Measurements from ENCODE around the gene KCNMB4.

Gene KCNMB4

GRCh38 chr12:70448371-70448770, 82.3 kb downstream of the KCNMB4 start:
- no peak for DNase-seq

GRCh38 chr12:70449074-70449752, 83.1 kb downstream of the KCNMB4 start:
- no peak for DNase-seq

- DNase-seq, result no peak
These were observed 83.8 kb downstream of the KCNMB4 start for GRCh38 chr12:70449753-70450341.

GRCh38 chr12:70451528-70451927, 85.4 kb downstream of the KCNMB4 start:
- no peak for DNase-seq

GRCh38 chr12:70456953-70457352, 90.9 kb downstream of the KCNMB4 start:
- DNase-seq, result no peak

- DNase-seq, result no peak
These were observed 93.7 kb downstream of the KCNMB4 start for GRCh38 chr12:70459786-70460185.

- no peak for DNase-seq
These were observed 97.9 kb downstream of the KCNMB4 start for GRCh38 chr12:70463997-70464396.

GRCh38 chr12:70466753-70467152, 100.7 kb downstream of the KCNMB4 start:
- DNase-seq, result no peak

GRCh38 chr12:70467476-70467875, 101.4 kb downstream of the KCNMB4 start:
- DNase-seq, result no peak

GRCh38 chr12:70467918-70468733, 102.0 kb downstream of the KCNMB4 start:
- no peak for DNase-seq

GRCh38 chr12:70468741-70469140, 102.7 kb downstream of the KCNMB4 start:
- no peak for DNase-seq

GRCh38 chr12:70469221-70469820, 103.2 kb downstream of the KCNMB4 start:
- no peak for DNase-seq

GRCh38 chr12:70482764-70483163, 116.7 kb downstream of the KCNMB4 start:
- DNase-seq, result no peak
